ENCODE results near the gene TOMM34.

DNA sequence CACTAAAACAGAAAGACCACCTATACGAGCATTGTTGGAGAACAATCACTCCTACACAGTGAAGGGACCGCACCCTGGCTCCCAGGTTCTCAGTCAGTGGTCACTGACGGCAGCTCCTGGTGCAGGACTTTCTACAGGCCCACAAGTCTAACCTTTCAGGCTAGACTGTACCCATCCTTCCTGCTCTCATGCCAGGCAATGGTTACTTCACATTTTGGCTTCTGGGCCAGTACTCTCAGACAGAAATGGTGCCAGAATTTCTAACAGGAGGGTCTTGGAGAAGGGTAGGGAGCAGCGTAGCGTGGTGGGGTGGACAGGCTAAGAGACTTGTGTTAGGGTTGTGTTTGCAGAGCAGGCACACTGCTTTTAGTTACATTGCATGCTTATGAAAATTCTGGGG is 12.1 kb downstream of the TOMM34 start:
- TF ChIP-seq, protein P1, sequence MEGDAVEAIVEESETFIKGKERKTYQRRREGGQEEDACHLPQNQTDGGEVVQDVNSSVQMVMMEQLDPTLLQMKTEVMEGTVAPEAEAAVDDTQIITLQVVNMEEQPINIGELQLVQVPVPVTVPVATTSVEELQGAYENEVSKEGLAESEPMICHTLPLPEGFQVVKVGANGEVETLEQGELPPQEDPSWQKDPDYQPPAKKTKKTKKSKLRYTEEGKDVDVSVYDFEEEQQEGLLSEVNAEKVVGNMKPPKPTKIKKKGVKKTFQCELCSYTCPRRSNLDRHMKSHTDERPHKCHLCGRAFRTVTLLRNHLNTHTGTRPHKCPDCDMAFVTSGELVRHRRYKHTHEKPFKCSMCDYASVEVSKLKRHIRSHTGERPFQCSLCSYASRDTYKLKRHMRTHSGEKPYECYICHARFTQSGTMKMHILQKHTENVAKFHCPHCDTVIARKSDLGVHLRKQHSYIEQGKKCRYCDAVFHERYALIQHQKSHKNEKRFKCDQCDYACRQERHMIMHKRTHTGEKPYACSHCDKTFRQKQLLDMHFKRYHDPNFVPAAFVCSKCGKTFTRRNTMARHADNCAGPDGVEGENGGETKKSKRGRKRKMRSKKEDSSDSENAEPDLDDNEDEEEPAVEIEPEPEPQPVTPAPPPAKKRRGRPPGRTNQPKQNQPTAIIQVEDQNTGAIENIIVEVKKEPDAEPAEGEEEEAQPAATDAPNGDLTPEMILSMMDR (IDR thresholded peaks at IDR 0.05): no peak
- no peak for TF ChIP-seq POLR2A (IDR thresholded peaks at IDR 0.05)
